Nucleus accumbens (tissue), 56 donors: Measurements from ENCODE around the gene GKN2.

Source experiments
- DNase-seq, 56 donors: peaks; one replicate each; lab custom pipeline; 2025; lab: John Stamatoyannopoulos, UW

The GKN2 gene

GRCh38 chr2:68952887-68953521, at the start of gene GKN2:
Gene GKN2 (minus strand): TSS chr2:68952893. CDS start chr2:68952861, 32 bp downstream.
- no peak for DNase-seq

GRCh38 chr2:69001879-69002278, 49.2 kb upstream of the GKN2 start:
- no peak for DNase-seq

- no peak for DNase-seq
Observed at GRCh38 chr2:68997401-68997800, 44.7 kb upstream of the GKN2 start.

DNA sequence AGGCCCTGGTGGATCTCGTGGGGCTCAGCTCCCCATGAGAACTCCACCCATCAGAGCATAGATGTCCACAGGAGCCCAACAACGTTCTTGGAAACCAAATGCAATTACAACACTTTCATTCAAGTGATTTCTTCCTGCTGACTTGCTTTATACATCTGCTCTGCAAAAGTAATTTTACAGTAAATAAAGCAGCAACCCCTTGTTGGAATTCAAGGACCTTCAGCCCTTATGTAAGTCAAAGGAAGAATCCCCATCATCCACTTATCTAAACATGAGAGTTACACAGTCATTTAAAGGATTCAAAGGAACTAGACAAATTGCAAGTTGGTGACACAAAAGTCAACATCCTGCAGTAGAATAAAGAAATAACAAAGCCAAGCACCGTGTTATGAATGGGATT, 43.2 kb upstream of the GKN2 start:
- no peak for DNase-seq

GRCh38 chr2:68994864-68995263, 42.2 kb upstream of the GKN2 start:
- peak in 1 of 56 donors; percentile 21 for DNase-seq

DNA sequence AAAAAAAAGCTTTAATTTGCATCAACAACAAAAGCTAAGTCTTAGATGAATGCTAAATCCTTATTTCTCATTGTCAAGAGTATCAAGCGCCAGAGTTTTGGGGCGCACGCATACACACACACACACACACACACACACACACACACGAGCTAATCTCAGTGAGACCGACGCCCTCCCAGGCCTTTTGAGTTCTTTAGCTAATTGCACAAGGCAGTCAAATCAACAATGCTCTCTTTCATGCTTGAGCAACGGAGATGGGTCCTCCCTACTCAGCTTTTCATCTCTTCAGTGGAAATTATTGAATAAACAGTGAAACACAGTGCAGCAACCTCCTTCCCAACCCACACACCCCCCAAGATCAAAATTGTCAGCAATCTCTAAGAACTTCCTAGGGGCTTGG, 41.0 kb upstream of the GKN2 start:
- no peak for DNase-seq

- DNase-seq = no peak
Observed at GRCh38 chr2:68992933-68993332, 40.2 kb upstream of the GKN2 start.

GRCh38 chr2:68992341-68992740, 39.6 kb upstream of the GKN2 start:
- no peak for DNase-seq

DNA sequence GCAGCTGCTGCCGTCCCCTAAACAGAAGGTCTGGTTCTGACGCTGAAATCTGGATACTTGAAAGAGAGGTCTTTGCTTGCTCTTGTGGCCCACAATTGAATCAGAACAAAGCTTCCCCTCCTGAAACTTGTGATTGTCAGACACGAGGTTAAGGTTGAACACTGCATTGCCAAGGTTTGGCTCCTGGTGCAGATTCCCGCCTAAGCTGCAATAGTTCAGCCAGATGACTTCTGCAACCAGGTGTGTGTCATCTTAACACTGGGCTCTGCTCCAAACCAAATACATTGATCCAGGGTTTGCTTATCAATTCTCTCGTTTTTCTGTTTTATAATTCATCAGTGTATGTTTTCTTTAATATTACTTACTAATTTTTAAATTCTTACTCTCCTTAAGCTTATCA, 36.3 kb upstream of the GKN2 start:
- no peak for DNase-seq

GRCh38 chr2:68987021-68987503, 34.4 kb upstream of the GKN2 start:
- peak in 6 of 56 donors; percentile 2 to 7 (median 4) for DNase-seq

DNA sequence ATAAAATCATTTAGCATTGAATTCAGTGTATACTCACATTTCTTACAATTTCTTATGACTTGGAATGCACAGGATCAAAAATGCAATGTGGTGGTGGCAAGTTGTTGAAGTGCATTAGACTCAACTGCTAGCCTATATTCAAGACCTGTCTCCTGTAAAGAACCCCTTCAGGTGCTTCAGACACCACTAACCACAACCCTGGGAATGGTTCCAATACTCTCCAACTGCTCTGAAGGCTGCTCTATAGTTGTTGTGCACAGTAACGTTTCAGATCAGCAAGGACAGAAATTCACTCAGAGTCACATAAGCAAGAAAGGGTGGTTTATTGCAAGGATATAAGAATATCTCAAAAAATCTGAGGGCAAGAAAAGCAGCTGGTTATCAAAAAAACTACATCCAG, 28.3 kb upstream of the GKN2 start:
- no peak for DNase-seq

- no peak for DNase-seq
Observed at GRCh38 chr2:68978098-68978497, 25.4 kb upstream of the GKN2 start.

- DNase-seq = no peak
Observed at GRCh38 chr2:68977453-68977852, 24.8 kb upstream of the GKN2 start.

GRCh38 chr2:68975844-68976243, 23.2 kb upstream of the GKN2 start:
- no peak for DNase-seq

- DNase-seq = no peak
Observed at GRCh38 chr2:68974946-68975665, 22.4 kb upstream of the GKN2 start.

- DNase-seq = no peak
Observed at GRCh38 chr2:68974251-68974650, 21.6 kb upstream of the GKN2 start, which contains the start of gene GKN1. Gene GKN1 (plus strand): TSS chr2:68974636. CDS start chr2:68974678, 42 bp downstream.

DNA sequence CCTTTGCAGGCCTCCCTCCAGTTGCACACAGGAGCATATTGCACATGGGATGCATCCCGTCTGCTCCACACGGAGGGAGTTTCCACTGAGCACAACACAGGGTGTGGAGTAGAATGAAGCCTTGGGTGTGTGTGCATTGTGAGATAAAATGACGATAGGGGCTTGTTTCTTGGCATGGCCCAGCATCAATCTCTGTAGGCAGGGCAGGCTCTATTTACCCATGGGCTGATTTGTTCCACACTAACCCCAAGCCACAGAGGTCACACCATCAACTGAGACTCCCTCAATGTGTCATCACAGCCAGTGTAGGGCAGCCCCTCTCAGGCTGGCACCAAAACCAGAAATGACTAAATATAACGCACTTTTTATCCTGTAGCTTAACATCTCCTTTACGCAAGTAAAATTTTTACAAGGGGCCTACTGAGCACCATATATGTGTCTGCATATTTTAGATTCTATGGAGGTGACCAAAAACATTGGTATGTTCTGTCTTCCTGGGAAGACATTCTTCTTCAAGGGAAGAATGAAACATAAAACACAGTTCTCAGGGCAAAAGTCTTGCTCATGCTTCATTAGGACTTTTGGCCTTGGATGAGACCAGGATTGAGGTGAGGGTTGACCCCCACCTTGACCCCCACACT, 19.0 kb upstream of the GKN2 start:
- DNase-seq = no peak

GRCh38 chr2:68970566-68971265, 18.0 kb upstream of the GKN2 start:
- DNase-seq = no peak

DNA sequence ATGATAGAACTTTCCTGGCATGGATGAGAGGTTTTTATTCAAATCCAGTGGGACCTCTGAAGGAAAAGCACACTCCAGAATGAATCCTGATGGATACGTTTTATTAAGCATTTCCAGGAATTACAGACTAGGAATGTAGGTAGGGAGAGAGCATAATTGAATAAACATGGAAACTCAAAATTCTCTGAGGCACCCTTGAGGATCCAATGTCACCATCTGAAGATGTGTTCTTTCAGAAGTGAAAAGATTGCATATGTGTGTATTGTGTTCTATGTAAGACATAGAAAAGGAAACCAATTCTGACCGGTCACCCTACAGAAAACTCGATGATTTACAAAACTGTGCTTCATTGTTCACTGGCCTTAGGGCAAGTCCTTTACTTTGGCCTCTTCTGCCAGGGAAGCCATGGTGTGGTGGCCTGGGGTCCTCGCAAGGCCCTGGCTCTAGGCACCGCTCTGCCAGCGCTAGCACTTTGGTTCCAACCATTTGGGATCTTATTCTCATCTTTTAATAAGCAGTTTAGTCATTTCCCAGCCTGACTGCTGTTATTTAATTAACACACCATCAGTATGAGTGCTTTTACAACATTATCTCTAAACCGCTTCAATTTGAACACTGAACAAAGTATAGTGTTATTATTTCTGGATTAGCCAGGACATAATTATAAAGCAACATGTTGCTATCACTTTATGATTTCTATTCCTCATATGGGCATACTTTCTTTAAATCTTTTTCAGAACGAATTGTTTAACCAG, 17.2 kb upstream of the GKN2 start:
- DNase-seq = no peak

DNA sequence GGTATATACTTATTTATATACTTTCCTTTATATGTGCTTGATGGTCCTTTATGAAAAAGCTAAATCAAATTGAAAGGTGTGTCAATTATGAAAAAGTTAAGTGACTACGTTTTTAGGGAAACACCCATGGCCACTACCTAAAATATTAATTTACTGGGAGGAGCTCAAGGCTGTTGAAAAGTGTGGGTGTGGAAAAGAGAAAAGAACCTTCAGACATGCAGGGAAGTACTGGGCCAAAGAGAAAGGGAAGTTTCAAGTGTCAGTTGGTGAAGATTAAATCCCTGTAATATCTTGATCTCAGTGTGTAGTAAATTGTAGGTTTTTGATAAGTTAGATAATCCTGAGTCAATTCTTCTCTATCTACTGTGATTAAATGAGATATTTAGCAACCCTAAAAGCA, 15.5 kb upstream of the GKN2 start:
- no peak for DNase-seq
